ENCODE measurements around the gene MAP3K14.

- peak in 1 of 6 experiments; percentile 4 for TF ChIP-seq CTCF (IDR thresholded peaks at IDR 0.05)
- peak in 1 of 2 donors; percentile 20 for TF ChIP-seq POLR2A (IDR thresholded peaks at IDR 0.05)
Observed at GRCh38 chr17:45263477-45263860, 53.4 kb downstream of the MAP3K14 start.

Measured in Peyer's patch (tissue), 4 donors.